Epithelial cell of alveolus of lung (primary cell): Measurements from ENCODE around the gene ERICH3. TPM values are rescaled to one million over a fixed set of nuclear protein-coding genes. Genes with fewer than 3 reads are reported as not detected.

Experiments used
- total RNA-seq: library from RNA; depleted of rRNA; stranded (reverse); fragments of >200 nt; gene quantifications from 2 replicates; pipeline ENCODE4 v1.2.1, GENCODE V29; 2015

The ERICH3 gene, protein sequence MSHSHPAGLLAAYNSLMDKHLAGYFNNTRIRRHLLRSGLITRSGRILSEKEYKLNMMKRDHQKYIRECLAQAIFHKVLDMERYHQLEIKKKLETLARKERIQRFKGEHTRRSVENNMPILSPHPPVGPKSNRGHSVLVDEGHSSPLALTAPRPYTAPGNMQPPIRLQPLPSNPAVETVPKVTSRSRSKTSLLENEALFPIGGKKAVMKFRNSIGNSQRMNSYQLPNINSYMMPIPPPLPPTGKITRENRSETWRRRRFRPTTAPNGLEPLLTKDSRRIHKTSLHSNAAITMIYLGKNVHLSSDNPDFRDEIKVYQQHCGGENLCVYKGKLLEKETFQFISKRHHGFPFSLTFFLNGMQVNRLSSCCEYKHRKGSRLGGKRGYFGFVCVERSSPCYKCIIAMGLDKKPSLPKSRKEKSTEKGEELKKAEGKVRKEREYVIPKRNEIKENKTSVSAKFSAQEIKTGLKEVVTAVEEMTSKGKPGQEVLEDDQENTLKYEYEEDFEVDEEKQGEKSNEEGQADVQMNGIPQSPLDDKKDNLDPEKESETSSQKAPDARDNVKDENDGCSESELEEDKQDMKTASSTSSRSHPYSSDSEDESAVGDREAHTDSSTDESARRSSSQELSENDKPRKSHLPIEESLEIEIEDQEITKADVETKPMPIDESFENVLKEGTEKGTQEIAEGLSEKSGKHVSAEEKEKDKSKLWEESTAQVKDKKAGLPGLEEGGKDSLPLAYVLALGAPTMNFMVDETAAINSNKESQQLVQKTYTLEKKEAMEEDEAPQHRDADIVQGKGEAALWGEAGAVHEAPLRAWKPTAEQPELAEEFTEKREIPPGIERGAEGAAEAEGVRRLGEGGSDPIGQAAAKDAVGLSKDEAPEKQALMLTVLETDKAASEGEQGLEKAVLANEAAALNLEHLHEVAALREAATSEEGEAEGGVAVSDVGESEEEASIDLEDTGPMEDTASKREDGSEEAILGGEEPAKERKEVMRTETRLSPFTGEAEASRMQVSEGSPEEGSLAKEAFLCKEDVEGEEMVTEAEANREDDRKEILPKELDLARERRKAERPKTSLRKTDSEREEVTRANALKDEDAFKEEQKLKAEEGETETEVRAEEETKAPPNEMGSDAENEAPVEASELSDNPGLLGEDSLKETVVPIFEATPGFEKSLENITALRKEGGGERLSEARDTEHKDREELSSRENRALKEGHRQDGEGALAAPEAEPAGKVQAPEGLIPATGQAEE (N-terminal part only)
- not detected in 2 replicates for total RNA-seq

DNA sequence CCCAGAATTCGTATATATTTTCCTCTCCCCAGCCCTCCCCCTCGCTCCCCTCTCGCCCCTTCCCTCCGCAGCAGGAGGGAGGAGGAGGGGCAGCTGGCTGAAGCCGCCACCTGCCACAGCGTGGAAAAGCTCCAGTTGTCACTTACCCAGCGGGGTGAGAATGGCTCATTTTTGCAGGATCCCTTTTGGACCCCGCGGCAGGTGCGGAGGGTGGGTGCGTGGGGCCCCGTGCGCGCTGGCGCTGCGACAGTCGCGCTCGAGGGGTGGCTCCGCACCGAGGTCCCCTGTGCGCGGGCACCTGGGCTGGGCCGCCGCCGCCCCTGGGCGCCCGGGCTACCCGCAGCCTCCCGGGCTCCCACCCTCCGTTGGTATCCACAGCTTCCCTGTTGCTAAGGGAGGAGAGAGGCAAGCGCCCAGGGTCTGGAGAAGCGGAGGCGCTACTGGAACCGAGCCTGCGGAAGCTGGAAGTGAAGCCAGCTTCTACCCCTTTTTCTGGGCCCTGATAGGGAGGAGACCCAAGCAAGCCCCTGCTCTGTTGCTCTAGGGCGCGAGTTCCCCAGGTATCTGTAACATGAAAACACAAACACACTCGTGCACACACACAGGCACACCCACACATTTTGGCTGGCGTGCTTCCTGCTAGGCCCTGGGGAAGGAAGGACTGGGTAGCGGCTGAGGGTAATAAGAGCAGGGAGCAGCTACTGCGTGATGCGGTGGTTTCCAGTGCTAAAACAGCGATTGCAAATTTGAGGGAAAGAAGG, at the start of gene ERICH3:
TSS of gene ERICH3 (minus strand) at position 442 of the 761 bp plus-strand sequence. CDS start at position 169, 273 bp downstream.

Other genes starting within 250 kb of the ERICH3 start
- gene LRRC53, start 161.2 kb downstream of the ERICH3 start, total RNA-seq, result not detected in 2 replicates
- gene CRYZ, start 59.3 kb upstream of the ERICH3 start, total RNA-seq, result 13.8 and 21.2 TPM in 2 replicates
- gene TYW3, start 59.4 kb upstream of the ERICH3 start, total RNA-seq, result 11.9 and 13.2 TPM in 2 replicates